ENCODE data around the gene NKX6-2. TPM values are rescaled to one million over a fixed set of nuclear protein-coding genes. Genes with fewer than 3 reads are reported as not detected.
"Not testable (repeated sequence)": the region's sequence is repeated elsewhere in the genome, so short reads cannot be mapped to it uniquely, and the experiment has no call there.

NKX6-2 gene
- total RNA-seq, 4 donors from 2014 or later: not detected

DNA sequence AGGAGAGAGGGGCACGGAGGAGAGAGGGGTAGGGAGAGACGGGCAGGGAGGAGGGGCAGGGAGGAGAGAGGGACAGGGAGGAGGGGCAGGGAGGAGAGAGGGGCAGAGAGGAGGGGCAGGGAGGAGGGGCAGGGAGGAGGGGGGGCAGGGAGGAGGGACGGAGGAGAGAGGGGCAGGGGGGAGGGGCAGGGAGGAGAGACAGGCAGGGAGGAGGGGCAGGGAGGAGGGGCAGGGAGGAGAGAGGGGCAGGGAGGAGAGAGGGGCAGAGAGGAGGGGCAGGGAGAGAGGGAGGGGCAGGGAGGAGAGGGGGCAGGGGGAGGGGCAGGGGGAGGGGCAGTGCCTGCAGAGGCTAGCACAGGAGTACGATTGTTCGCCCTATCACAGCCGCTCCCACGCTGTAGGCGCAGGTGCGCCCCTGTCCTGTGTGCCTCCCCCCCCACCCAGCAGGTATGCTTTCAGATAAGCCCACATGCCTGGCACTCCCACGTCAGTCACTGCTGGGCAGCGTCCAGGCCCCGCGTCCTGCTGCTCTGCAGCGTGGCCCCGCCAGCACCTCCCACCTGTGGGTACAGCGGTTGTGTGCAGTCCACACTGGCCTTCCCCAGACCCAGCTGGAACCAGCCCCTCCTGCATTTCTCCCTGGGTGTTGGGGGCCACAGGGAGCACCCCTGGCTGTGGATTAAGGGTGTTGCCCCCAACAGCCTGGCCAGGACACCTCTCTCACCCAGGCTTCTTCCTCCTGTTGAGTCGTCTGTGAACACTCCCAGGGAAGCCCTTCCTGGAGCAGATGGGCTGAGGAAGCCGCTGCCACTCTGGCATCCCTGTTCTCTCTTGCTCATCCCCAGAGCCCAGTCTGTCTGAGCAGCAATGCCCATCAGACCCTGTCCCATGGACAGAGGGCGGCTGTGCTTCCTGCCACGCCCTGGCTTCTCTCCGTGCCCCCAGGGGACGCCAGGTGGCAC, 10.8 kb downstream of the NKX6-2 start:
- TF ChIP-seq, protein P1, sequence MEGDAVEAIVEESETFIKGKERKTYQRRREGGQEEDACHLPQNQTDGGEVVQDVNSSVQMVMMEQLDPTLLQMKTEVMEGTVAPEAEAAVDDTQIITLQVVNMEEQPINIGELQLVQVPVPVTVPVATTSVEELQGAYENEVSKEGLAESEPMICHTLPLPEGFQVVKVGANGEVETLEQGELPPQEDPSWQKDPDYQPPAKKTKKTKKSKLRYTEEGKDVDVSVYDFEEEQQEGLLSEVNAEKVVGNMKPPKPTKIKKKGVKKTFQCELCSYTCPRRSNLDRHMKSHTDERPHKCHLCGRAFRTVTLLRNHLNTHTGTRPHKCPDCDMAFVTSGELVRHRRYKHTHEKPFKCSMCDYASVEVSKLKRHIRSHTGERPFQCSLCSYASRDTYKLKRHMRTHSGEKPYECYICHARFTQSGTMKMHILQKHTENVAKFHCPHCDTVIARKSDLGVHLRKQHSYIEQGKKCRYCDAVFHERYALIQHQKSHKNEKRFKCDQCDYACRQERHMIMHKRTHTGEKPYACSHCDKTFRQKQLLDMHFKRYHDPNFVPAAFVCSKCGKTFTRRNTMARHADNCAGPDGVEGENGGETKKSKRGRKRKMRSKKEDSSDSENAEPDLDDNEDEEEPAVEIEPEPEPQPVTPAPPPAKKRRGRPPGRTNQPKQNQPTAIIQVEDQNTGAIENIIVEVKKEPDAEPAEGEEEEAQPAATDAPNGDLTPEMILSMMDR (IDR thresholded peaks at IDR 0.05): no peak
- TF ChIP-seq POLR2A (IDR thresholded peaks at IDR 0.05) (no peak), EP300 (IDR thresholded peaks at IDR 0.05) (no peak), POLR2AphosphoS5 (IDR thresholded peaks at IDR 0.05) (no peak)
- H3K36me3 ChIP-seq: peaks cover 0 to 91% of the 10 kb centered on the region in 2 donors
- H3K4me1 ChIP-seq: no peaks in the 10 kb centered on the region
- no peak overlapping the region for H3K27ac ChIP-seq
- peaks cover 4% of the 10 kb centered on the region for H3K27me3 ChIP-seq
- WGBS, 2 donors (ENCODE audit: low coverage in 1 of 2): 90% methylated on average over 2 to 7 of the region's 22 CpGs
- H3K4me3 ChIP-seq: no peak overlapping the region
- ATAC-seq: no peak
- no peaks in the 10 kb centered on the region for H3K9me3 ChIP-seq

DNA sequence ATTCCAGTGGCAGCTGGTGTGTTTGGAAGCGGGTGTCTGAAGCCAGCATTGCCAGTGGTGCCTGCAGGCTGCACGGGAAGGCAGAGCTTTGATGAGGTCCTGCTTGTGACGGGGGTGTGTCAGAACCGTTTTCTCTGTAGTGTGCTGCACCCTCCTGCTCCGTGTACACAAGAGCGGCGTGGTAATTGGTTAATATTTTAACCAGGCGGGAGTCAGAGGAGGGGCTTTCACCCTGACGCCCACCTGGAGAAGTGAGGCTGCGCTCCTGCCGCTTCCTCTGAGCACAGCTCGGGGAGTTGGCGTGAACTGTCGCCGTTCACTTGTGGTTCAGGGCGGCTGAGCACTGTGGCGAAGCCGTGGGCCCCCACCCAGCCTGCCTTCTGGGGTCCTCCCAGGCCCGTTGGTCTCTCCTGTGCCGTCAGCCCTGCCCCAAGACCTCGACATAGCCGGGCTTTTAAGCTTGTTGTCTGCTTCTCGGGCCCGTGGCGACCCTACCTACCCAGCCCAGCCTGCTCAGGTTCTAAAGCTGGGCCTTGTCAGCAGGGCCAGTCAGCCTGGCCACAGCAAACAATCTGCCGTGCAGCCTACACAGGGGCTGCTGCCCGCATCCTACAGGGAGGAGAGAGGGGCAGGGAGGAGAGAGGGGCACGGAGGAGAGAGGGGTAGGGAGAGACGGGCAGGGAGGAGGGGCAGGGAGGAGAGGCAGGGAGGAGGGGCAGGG, 11.6 kb downstream of the NKX6-2 start:
- 79% methylated on average over 5 of the region's 29 CpGs; no CpG with 5 or more reads in 1 of the 2 donors for WGBS, 2 donors (ENCODE audit: low coverage in 1 of 2)
- Histone ChIP-seq H3K36me3 (peaks cover 0 to 91% of the 10 kb centered on the region in 2 donors), H3K4me3 (no peak overlapping the region), H3K27me3 (no peaks in the 10 kb centered on the region), H3K4me1 (no peaks in the 10 kb centered on the region), H3K9me3 (no peaks in the 10 kb centered on the region), H3K27ac (no peak overlapping the region)
- no peak for ATAC-seq
- TF ChIP-seq, protein P1 (IDR thresholded peaks at IDR 0.05): no peak
- TF ChIP-seq EP300 (IDR thresholded peaks at IDR 0.05): no peak
- TF ChIP-seq POLR2A (IDR thresholded peaks at IDR 0.05): no peak
- TF ChIP-seq POLR2AphosphoS5 (IDR thresholded peaks at IDR 0.05): no peak

DNA sequence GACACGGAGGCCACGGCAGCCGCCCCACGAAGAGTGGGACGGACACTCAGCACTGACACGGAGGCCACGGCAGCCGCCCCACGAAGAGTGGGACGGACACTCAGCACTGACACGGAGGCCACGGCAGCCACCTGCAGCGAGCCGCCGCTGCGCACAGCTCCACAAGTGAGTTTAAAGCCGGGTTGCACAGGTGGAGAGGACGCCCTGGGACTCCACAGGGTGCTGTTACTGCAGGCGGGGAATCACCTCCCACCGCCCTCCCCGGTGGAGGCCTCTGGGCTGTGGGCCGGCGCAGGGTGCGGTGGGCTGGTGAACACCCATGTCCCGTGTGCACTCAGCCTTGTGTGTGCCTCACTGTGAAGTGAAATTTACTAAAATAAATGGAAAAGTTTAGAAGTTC, 13.1 kb downstream of the NKX6-2 start:
- ATAC-seq, H3K27me3 ChIP-seq, H3K9me3 ChIP-seq, H3K27ac ChIP-seq, H3K4me3 ChIP-seq, H3K4me1 ChIP-seq: not testable (repeated sequence)
- WGBS, 2 donors (ENCODE audit: low coverage in 1 of 2): 60 to 100% methylated on average over 1 of the region's 25 CpGs
- H3K36me3 ChIP-seq: peaks cover 0 to 91% of the 10 kb centered on the region in 2 donors

DNA sequence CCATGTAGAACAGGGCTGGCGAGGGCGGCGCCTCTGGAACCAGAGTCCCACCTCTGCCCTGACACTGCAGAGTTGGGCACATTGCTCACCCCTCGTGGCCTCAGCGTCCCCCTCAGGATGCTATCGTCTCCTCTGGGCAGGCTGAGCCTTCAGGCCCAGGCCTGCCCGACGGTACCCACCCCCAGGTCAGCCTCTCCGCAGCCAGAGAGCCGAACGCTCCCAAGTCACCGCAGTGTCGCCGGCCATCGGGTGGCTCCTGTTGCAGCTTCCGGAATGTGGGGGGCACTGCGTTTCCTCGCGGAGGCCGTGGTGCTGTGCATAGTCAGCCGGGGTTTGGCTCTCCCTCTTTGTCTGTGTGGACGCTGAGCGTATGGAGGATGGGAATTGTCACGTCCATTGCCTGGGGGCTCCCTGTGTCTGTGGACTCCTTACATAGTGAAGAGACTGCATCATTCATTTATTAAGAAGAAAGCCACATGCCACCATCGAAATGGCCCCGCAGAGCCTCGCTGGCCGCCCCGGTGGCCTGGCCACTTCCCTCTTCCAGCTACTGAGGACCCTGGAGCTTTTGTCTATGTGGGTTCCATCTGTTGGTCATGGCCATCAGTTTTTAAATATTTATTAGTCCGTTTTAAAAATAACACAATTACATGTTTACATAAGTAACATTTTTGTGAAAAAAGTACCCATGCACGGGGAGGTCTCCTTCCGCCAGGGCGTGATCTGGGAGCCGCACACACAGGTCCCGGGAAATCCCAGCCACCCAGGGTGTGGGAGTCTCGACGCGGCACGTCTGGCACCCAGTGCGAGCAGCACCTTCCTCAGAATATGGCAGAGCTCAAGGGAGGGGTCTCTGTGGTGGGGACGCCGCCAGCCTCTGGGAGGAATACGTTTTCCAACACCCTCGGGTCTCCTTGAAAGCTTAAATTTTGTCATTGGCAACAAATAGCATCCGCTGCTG, 15.6 kb downstream of the NKX6-2 start:
- H3K36me3 ChIP-seq: peaks cover 0 to 89% of the 10 kb centered on the region in 2 donors
- no peaks in the 10 kb centered on the region for H3K4me1 ChIP-seq
- H3K4me3 ChIP-seq: no peak overlapping the region
- no peaks in the 10 kb centered on the region for H3K9me3 ChIP-seq
- no peak overlapping the region for H3K27ac ChIP-seq
- no peak for ATAC-seq
- TF ChIP-seq POLR2A (IDR thresholded peaks at IDR 0.05) (no peak), POLR2AphosphoS5 (IDR thresholded peaks at IDR 0.05) (no peak), EP300 (IDR thresholded peaks at IDR 0.05) (no peak)
- TF ChIP-seq, protein P1 (IDR thresholded peaks at IDR 0.05): no peak
- 91 to 96% methylated on average over 17 to 18 of the region's 45 CpGs for WGBS, 2 donors (ENCODE audit: low coverage in 1 of 2)
- no peaks in the 10 kb centered on the region for H3K27me3 ChIP-seq

Measured in gastroesophageal sphincter (tissue), 4 donors.